Gastroesophageal sphincter (tissue), 3 donors: ENCODE results near the gene C12orf56.

Experiments
- CTCF ChIP-seq, 4 experiments: fragments of 200-600 bp in 2 of 4; fragments of 450-650 bp in 2 of 4; sonication (generic) in 1 of 4; IDR thresholded peaks; one replicate each; pipeline ENCODE4 v1.5.1; 2017 to 2019; ENCODE audit warnings: antibody characterized with exemption in 4 of 4, mild to moderate bottlenecking in 2 of 4, moderate library complexity in 2 of 4
- EP300 ChIP-seq: sonication (generic); formaldehyde crosslinking; IDR thresholded peaks from one replicate; pipeline ENCODE4 v1.6.1; 2017; ENCODE audit warnings: antibody characterized with exemption, mild to moderate bottlenecking

GRCh38 chr12:64362721-64363305 lies 27.7 kb downstream of the C12orf56 start:
- TF ChIP-seq EP300 = no peak
- no peak for TF ChIP-seq CTCF (IDR thresholded peaks at IDR 0.05)
